ENCODE measurements around the gene CRACR2B.

GRCh38 chr11:788009-788640 is 39.6 kb upstream of the CRACR2B start:
- TF ChIP-seq CTCF (IDR thresholded peaks at IDR 0.05 in 8 of 11, conservative IDR thresholded peaks at IDR 0.05 in 3 of 11) (peak in 1 of 11 experiments; percentile 21), POLR2A (IDR thresholded peaks at IDR 0.05) (no peak), POLR2AphosphoS5 (IDR thresholded peaks at IDR 0.05) (no peak)

Data from spleen (tissue), 7 donors.